ENCODE data around the gene DKC1.
A peak's percentile ranks its signal among the peaks of the same experiment; 100 is the strongest.

The DKC1 gene

GRCh38 chrX:154762537-154763296 lies at the start of gene DKC1:
TSS of gene DKC1 (plus strand) at chrX:154762864. CDS start at chrX:154762966, 102 bp downstream.
- DNase-seq = peak; percentile 91

- no peak for DNase-seq
Observed at GRCh38 chrX:154714925-154715324, 47.7 kb upstream of the DKC1 start.

- no peak for DNase-seq
Observed at GRCh38 chrX:154715825-154716224, 46.8 kb upstream of the DKC1 start.

- DNase-seq = no peak
Observed at GRCh38 chrX:154717824-154718223, 44.8 kb upstream of the DKC1 start.

- DNase-seq = no peak
Observed at GRCh38 chrX:154718616-154719015, 44.0 kb upstream of the DKC1 start.

GRCh38 chrX:154719132-154719675 lies 43.5 kb upstream of the DKC1 start:
- DNase-seq = peak; percentile 19

GRCh38 chrX:154720067-154720466 lies 42.6 kb upstream of the DKC1 start:
- no peak for DNase-seq

- DNase-seq = no peak
Observed at GRCh38 chrX:154721155-154721554, 41.5 kb upstream of the DKC1 start.

- DNase-seq = no peak
Observed at GRCh38 chrX:154724993-154725756, 37.5 kb upstream of the DKC1 start.

- no peak for DNase-seq
Observed at GRCh38 chrX:154727418-154727817, 35.2 kb upstream of the DKC1 start.

GRCh38 chrX:154727871-154728270 lies 34.8 kb upstream of the DKC1 start:
- DNase-seq = no peak

GRCh38 chrX:154728431-154729190 lies 34.1 kb upstream of the DKC1 start:
- DNase-seq = no peak

- DNase-seq = no peak
Observed at GRCh38 chrX:154729439-154729838, 33.2 kb upstream of the DKC1 start.

- no peak for DNase-seq
Observed at GRCh38 chrX:154730253-154730891, 32.3 kb upstream of the DKC1 start.

GRCh38 chrX:154731184-154731583 lies 31.5 kb upstream of the DKC1 start:
- DNase-seq = no peak

- DNase-seq = no peak
Observed at GRCh38 chrX:154731881-154732280, 30.8 kb upstream of the DKC1 start.

GRCh38 chrX:154732421-154733065 lies 30.1 kb upstream of the DKC1 start:
- DNase-seq = no peak

GRCh38 chrX:154733066-154733425 lies 29.6 kb upstream of the DKC1 start:
- DNase-seq = no peak

- no peak for DNase-seq
Observed at GRCh38 chrX:154734061-154734781, 28.4 kb upstream of the DKC1 start.

GRCh38 chrX:154735695-154736393 lies 26.8 kb upstream of the DKC1 start:
- DNase-seq = no peak

- DNase-seq = no peak
Observed at GRCh38 chrX:154737136-154737535, 25.5 kb upstream of the DKC1 start.

Data from activated effector memory CD4-positive, alpha-beta T cell treated with Interleukin-2 at 50 U/mL for 16 hours (primary cell).